GM12892 (cell line): ENCODE data around the gene XAF1.
"Not testable (repeated sequence)": the region's sequence is repeated elsewhere in the genome, so short reads cannot be mapped to it uniquely, and the experiment has no call there.

Experiments
- DNase-seq: peaks from one replicate; pipeline ENCODE4 v3.0.0; 2011; ENCODE audit not compliant: insufficient read length
- FAIRE-seq: peaks from 2 replicates; lab custom pipeline; 2011; peaks lifted over from hg19 to GRCh38; lab: Jason Lieb, UNC
- POLR2A ChIP-seq: IDR thresholded peaks from 2 replicates; pipeline ENCODE4 v1.6.1; 2011; ENCODE audit warnings: low read depth, low read length, control low read depth
- POLR2AphosphoS5 ChIP-seq: IDR thresholded peaks from 2 replicates; pipeline ENCODE4 v1.6.1; 2011; ENCODE audit warnings: low read depth, low read length, control low read depth
- TAF1 ChIP-seq: IDR thresholded peaks from 2 replicates; pipeline ENCODE4 v1.6.1; 2011; ENCODE audit warnings: low read depth, mild to moderate bottlenecking, control low read depth, low read length, borderline replicate concordance

The XAF1 gene

DNA sequence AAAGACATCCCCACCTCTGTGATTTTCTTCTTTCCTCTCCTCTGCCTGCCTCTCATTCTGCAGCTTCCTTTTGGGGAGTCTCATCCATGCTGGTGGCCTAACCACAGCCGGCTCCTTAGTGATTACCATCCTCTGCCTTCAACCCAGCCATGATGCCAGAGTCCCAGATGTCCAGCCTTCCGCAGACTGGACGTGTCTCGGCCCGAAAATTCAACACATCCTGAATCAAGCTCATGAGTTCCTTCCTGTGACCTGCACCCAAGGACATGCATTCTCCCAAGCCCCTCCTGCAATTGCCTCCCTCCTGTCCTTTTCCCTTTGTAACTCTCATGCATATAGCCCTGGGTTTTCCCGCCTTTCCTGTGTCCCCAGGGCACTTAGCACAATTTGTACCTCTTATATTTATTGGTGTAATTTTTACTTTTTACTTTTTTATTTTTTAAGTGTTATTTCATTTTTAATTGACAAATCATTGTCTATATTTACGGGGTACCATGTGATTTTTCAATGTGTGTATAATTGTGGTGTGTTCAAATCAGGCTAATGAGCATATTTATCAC, 41.5 kb upstream of the XAF1 start:
- FAIRE-seq, result no peak
- no peak for TF ChIP-seq POLR2A
- TF ChIP-seq POLR2AphosphoS5, result no peak
- TF ChIP-seq TAF1, result no peak
- no peak for DNase-seq

DNA sequence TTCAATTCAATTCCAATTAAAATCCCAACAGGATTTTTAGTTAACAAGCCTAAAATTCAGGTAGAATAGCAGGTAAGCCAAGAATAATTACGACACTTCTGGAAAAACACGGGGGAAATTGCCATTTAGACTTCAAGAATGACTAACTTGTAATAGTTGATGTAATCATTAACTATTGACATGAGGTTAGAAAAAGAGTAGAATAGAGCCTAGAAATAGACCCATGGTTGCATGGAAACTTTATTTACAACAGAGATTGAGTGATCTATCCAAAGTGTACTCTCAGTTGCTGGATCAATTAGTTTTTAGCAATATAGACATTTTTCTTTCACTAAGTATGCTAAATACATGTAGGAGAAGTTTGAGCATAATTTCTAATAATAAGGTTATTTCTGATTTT, 39.1 kb upstream of the XAF1 start:
- DNase-seq (no peak), FAIRE-seq (no peak)
- no peak for TF ChIP-seq POLR2A
- TF ChIP-seq POLR2AphosphoS5, result no peak
- TF ChIP-seq TAF1, result no peak

DNA sequence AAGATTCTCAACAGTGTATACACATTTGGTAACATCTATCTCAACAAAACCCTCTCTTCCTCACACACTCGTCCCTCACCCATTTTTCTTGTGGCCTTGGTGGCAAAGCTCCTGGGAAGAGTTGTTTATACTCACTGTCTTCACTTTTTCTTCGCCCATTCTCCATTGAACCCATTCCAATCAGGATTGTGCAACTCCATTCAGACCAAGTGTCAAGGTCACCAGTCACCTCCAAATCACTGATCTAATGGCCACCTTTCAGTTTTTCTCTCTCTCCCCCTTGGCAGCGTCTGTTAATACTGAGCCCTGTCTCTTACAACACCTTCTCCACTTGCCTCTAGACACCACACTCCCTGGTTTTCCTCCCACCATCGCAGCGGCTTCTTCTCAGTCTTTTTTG, 34.1 kb upstream of the XAF1 start:
- TF ChIP-seq TAF1 (no peak), POLR2A (no peak), POLR2AphosphoS5 (no peak)
- no peak for FAIRE-seq

DNA sequence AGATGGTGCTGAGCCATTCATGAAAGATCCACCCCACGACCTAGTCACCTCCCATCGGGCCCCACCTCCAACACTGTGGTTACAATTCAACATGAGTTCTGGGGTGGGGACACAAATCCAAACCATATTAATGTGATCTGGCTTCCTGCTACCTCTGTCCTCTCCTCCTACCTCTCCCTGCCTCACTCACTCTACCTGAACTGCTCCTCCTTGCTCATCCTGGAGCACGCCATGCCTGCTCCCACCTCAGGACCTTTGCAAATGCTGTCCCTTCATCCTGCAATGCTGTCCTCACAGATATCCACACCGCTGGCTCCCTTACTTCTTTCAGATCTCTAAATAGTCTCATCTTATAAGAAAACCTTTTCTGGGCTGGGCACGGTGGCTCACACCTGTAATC, 31.8 kb upstream of the XAF1 start:
- FAIRE-seq, result no peak

More for the DNA sequence above, 34.1 kb upstream of the XAF1 start:
- no peak for DNase-seq

DNA sequence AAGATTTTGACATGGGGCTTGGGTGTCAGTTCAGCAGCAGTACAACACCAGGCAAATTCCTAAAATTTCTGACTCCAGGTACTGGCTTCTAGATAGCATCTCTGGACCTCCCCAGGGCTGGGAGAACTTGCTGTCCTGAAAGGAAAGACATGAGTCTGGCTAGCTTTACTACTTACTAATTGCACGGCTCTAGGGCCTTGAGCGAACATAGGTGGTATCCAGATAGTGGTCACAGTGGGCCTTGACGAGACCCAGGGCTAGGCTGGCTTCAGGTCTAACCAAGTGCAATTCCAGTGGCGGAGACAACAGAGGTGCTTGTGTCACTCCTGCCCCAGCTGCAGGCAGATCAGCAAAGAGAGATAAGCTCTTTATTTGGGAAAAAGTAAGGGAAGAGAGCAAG, 26.3 kb upstream of the XAF1 start:
- DNase-seq (no peak), FAIRE-seq (no peak)
- TF ChIP-seq POLR2A, result no peak
- no peak for TF ChIP-seq POLR2AphosphoS5
- no peak for TF ChIP-seq TAF1

More for the DNA sequence above, 31.8 kb upstream of the XAF1 start:
- no peak for DNase-seq
- TF ChIP-seq POLR2A (no peak), POLR2AphosphoS5 (no peak), TAF1 (no peak)

DNA sequence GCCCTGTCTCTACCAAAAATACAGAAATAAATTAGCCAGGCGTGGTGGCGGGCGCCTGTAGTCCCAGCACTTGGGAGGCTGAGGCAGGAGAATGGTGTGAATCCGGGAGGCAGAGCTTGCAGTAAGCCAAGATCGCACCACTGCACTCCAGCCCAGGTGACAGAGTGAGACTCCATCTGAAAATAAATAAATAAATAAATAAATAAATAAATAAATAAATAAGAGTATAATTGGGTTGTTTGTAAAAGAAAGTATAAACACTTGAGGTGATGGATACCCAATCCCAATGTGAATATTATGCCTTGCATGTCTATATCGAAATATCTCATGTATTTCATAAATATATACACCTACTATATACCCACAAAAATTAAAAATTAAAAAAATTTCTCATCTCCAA, 9.2 kb upstream of the XAF1 start:
- FAIRE-seq, DNase-seq: not testable (repeated sequence)

DNA sequence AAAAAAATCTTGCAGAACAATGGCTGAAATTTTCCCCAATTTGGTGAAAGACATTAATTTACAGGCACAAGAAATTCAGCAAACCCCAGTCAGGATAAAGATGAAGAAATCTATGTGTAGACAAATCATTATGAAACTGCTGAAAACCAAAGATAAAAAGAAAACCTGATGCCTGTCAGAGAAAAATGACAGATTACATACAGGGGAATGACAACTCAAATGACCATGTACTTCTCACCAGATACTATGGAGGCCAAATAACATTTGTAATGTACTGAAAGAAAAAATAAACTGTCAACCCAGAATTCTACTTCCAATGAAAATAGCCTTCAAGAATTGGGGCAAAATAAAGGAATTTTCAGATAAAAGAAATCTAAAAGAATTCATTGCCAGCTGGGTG, 7.2 kb upstream of the XAF1 start:
- FAIRE-seq, result no peak
- DNase-seq, result no peak
- TF ChIP-seq POLR2AphosphoS5, result no peak
- TF ChIP-seq TAF1, result no peak
- no peak for TF ChIP-seq POLR2A

DNA sequence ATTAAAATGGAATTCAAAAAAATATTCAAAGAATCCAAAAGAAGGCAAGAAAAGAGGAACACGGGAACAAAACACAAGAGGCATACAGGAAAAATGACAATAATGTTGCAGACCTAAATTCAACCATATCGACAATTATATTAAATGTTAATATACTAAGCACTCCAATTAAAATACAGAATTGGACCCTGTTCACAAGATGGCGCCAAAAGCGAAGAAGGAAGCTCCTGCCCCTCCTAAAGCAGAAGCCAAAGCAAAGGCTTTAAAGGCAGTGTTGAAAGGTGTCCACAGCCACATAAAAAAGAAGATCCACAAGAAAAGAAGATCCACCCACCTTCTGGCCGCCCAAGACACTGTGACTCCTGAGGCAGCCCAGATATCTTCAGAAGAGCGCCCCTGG, 6.3 kb upstream of the XAF1 start:
- no peak for FAIRE-seq
- TF ChIP-seq POLR2AphosphoS5 (no peak), TAF1 (no peak)
- no peak for DNase-seq

DNA sequence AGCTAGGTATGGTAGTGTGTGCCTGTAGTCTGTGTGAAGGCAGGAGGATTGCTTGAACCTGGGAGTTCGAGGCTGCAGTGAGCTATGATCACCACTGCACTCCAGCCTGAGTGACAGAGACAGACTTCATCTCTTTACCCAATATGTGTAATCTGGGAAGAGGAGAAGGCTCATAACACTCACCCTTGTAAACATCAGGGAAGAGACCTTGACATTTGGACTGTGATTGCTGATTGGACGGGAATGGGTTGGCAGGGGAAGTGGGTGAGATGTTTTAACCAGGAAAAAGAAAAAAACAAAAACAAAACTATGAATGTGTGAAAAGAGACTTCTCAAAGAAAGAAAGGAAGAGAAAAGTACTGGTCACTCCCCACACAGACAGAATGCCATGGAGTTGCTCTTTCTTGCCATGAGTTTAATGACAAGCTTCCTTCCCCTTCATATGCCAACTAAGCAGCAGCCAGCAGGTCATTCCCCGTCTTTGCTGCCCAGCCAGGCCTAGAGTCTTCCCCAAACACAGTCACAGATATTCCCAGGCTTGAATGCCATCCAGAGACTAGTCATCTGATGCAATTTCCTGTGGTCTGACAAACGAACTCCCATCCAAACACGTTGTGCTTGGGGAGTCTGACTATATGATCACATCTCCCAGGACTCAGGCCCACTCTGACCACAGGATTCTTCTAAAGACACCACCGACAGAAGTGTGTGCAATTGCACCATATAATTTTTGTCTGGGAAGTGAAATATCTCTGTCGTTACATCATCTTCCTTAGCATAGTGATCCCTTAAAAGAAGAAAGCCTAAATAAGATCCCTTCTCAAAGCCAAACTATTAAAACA, 3.6 kb upstream of the XAF1 start:
- FAIRE-seq (no peak), DNase-seq (no peak)
- TF ChIP-seq POLR2A (no peak), POLR2AphosphoS5 (no peak), TAF1 (no peak)

DNA sequence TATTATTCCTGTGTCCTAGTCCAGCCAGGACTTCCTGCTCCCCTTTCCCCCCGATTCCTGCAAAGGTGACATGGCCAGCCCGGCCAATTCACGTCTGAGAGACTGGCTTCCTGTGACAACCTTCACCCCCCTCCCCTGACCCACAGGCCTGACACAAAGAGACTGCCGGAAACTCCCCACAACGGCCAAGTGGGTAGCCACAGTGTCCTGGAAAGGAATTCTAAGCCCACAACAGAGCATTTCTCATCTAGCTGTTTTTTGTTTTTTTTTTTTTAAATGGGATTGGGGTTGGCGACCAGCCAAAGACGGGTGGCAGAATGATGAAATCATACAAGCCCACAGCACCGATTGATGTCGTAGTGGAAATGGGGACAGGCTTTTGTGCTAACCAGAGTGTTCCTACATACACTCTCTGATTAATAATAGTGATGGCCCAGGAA, 2.8 kb upstream of the XAF1 start:
- DNase-seq (no peak), FAIRE-seq (no peak)
- TF ChIP-seq POLR2AphosphoS5 (no peak), POLR2A (no peak), TAF1 (no peak)

DNA sequence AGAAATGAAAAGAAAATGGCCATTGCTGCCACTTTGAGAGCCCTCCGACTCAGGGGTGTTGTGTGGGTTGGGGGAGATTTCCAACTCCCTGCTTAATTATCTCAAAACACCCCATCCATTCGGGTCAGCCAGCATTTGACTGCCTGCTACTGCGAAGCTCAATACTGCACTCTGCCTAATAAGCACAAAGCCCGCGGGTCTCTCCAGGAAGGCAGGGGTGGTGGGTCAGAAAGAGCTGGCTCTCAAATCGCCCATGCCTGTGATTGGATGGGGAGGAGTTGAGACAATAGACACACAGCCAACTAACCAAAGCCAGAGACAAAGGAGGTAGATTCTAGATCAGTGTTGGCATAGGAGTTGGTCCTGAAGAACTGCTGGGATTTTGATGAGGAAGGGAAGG, 2.3 kb upstream of the XAF1 start:
- DNase-seq, result no peak
- TF ChIP-seq TAF1 (no peak), POLR2AphosphoS5 (no peak), POLR2A (no peak)
- FAIRE-seq, result no peak

DNA sequence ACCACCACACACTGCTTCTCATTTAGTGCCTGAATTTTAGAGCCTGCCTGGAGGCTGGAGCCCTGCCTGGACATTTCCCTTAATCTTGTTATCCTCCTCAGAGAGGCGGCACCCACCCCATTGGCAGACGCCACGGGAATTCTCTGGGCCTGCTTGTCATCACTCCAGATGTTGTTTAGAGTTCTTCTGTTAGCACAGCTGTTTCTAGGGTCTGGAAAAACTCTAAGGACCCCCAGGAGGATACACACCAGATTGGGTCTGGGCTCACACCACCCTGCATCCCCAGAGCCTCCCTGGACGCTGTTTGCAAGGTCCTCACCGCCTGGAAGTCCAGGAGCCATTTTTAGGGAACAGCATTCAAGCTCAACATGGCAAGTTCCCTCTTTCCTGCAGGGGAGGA, 565 bp upstream of the XAF1 start:
- DNase-seq (no peak), FAIRE-seq (no peak)
- TF ChIP-seq POLR2AphosphoS5 (no peak), POLR2A (no peak), TAF1 (no peak)
